T-helper 22 cell (primary cell): ENCODE data around the gene MAGI1.

Experiments used
- DNase-seq: peaks from one replicate; pipeline ENCODE4 v3.0.0-alpha.2; 2020; ENCODE audit warnings: low read depth

The MAGI1 gene

DNA sequence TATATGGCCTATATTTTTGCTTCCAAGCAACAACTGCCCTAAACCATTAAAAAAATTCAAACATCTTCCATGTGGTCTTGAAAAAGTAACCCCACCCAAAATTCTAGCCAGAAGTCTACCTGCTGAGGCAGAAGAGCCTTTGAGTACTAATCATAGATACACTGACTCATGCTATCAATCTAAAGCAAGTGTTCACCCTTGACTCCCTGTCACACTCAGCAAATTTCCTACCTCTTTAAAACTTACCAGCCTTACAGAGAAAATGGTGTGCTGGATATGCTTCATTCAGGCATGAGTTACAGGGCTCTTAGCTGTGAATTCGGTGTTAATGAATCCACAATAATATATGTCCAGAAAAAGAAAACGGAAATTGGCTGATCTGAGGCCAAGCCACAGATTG is 373.8 kb downstream of the MAGI1 start:
- no peak for DNase-seq

DNA sequence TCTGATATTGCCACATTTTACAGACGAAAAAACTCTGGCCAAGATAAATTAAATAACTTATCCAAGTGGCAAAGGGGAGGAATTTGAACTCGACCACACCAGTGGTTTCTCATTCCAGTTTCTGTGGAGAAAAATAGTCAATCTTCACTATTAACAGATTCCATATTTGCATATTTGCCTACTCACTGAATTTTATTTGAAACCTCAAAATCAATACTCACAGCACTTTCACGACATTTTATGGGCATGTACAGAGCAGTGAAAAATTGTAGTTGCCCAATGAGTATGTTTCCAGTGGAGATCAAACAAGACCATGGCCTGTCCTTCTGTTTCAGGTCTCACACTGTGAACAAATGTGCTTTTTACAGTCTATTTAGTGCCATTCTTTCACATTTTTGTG is 374.3 kb downstream of the MAGI1 start:
- no peak for DNase-seq

- DNase-seq = no peak
These were observed 376.6 kb downstream of the MAGI1 start for GRCh38 chr3:65662095-65662494.

- DNase-seq = no peak
These were observed 378.6 kb downstream of the MAGI1 start for GRCh38 chr3:65660000-65660598.

DNA sequence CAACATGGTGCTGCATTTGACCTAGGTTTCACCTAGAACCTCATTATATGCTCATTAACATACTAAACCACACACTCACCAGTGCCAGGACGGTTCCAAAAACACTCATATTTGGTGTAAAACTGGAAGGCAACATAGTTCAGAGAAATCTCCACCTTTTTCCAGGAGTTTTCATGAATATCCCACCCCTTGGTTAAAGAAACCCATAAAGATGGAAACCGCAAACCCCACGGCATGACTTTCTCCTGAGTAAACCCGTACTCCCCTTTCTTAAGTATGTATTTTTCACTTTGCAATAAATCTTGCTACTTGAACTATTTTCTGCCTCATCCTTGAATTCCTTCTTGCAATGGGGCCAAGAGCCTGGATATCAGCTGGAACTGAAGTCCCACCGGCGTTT is 379.3 kb downstream of the MAGI1 start:
- DNase-seq = no peak

GRCh38 chr3:65658401-65658800 is 380.3 kb downstream of the MAGI1 start:
- DNase-seq = no peak

DNA sequence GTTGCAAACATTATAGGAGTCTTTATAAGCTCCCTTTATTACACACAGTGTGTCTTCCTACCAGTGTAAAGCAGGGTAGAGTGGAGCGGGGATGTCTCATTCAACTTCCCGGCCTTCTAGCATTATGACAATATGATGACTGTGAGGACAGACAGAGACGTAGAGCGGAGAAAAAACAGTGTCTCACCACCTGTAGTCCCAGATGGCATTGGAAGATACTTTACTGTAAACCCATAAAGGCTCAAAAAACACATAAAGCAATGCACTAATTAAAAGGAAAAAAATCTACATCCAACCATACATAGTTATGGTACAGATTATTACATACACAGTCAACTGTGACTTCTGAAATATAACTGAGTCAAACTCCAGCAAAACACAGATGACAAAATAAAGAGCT is 383.7 kb downstream of the MAGI1 start:
- DNase-seq = no peak

- no peak for DNase-seq
These were observed 385.0 kb downstream of the MAGI1 start for GRCh38 chr3:65653731-65654130.

- no peak for DNase-seq
These were observed 388.5 kb downstream of the MAGI1 start for GRCh38 chr3:65650247-65650646.

DNA sequence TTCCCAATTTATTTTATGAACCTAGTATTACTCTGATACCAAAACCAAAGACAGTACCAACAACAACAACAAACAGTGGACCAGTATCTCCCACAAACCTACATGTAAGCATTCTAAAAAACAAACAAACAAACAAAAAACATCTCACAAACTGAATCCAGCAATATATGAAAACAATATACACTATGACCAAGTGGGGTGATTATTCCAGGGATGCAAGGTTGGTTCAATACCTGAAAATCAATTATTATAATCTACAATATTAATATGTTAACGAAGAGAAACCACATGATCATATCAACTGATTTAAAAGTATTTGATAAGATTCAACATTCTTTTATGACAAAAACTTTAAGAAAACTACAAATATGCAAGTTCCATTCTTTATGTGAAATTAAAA is 391.3 kb downstream of the MAGI1 start:
- no peak for DNase-seq

GRCh38 chr3:65642883-65643282 is 395.8 kb downstream of the MAGI1 start:
- DNase-seq = no peak

GRCh38 chr3:65641777-65642176 is 396.9 kb downstream of the MAGI1 start:
- no peak for DNase-seq

- no peak for DNase-seq
These were observed 397.7 kb downstream of the MAGI1 start for GRCh38 chr3:65641045-65641444.

DNA sequence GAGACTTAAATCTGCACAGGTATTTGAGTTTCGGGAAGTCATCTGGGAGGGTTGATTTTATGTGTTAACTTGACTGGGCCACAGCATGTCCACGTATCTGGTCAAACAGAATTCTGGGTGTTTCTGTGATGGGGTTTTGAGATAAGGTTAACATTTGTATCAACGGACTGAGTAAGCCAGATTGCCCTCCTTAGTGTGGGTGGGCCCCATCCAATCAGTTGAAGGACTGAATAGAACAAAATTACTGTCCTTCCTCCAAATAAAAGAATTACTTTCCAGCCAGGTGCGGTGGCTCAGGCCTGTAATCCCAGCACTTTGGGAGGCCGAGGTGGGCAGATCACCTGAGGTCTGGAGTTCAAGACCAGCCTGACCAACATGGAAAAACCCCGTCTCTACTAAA is 399.3 kb downstream of the MAGI1 start:
- DNase-seq = no peak

DNA sequence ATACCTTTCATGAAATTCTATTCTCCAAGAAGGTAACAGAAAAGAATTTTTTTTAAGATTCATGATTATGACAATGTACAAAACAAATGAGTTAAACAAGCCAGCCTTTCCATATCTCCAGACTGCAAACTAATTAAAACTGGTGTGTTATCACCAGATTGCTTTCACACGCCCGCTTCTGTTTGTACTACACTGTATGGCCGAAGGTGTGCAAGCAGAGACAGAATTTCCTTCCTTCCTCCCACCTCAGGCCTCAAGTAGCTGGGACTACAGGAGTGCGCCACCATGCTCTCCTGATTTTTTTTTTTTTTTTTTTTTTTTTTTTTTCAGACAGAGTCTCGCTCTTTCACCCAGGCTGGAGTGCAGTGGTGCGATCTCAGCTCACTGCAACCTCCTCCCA is 400.4 kb downstream of the MAGI1 start:
- DNase-seq = no peak

DNA sequence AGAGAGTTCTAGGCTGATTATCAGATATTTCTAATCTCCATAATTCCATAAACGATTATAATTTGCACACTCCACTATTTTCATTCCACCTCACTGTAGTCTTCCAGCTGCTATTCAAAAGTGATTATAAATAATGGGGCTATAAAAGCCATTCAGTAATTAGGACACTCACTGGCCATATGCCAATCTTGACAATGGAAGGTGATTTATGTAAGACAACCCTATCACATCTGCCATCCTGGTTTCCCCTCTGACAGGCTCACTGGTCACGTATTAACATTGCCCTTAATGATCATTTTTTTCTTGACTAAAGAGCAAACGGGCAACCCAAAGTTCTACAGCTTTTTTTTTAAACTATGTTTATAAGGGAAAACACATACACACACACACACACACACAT is 402.4 kb downstream of the MAGI1 start:
- DNase-seq = no peak

GRCh38 chr3:65635657-65636056 is 403.1 kb downstream of the MAGI1 start:
- DNase-seq = no peak

- no peak for DNase-seq
These were observed 405.6 kb downstream of the MAGI1 start for GRCh38 chr3:65633018-65633638.

GRCh38 chr3:65632414-65632813 is 406.3 kb downstream of the MAGI1 start:
- DNase-seq = no peak

DNA sequence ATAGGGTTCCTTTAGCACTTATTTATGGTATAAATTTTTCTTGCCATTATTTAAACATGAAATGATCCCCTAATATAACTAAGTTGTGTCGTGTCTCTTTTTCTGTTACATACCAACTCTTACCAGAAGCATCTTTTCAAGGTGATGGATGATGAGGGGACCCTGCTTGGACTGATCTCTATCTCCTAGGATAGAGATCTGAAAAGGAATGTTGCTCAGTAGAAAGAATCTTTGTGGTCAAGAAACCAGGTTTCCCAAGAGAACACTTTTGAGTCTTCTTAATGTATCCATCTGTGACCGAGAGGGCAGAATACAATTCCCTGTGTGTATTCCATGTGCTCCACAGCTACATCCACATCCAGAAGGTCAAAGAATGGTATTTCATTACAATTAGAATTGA is 409.7 kb downstream of the MAGI1 start:
- no peak for DNase-seq

- DNase-seq = no peak
These were observed 411.7 kb downstream of the MAGI1 start for GRCh38 chr3:65627062-65627461.

- DNase-seq = no peak
These were observed 413.4 kb downstream of the MAGI1 start for GRCh38 chr3:65625305-65625704.

GRCh38 chr3:65623362-65623761 is 415.4 kb downstream of the MAGI1 start:
- no peak for DNase-seq

DNA sequence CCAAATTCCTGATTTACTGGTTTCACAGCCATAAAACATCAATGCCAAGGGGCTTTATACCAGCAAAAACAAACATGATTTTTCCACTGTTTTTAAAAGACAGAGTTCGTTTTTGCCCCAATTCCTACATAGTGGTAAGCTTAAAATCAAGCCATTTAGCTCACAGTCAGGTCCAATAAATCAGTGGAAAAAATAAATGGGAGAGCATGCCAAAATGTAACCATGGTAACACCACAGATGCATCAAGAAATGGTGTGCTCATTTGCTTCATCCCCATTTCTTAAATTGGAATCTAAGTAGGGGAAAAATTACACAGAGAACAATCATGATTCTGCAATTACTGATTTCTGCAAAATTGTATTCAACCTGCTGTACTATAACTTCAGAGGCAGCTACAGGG is 418.8 kb downstream of the MAGI1 start:
- no peak for DNase-seq
